ENCODE measurements around the gene NHS.

Gene NHS

DNA sequence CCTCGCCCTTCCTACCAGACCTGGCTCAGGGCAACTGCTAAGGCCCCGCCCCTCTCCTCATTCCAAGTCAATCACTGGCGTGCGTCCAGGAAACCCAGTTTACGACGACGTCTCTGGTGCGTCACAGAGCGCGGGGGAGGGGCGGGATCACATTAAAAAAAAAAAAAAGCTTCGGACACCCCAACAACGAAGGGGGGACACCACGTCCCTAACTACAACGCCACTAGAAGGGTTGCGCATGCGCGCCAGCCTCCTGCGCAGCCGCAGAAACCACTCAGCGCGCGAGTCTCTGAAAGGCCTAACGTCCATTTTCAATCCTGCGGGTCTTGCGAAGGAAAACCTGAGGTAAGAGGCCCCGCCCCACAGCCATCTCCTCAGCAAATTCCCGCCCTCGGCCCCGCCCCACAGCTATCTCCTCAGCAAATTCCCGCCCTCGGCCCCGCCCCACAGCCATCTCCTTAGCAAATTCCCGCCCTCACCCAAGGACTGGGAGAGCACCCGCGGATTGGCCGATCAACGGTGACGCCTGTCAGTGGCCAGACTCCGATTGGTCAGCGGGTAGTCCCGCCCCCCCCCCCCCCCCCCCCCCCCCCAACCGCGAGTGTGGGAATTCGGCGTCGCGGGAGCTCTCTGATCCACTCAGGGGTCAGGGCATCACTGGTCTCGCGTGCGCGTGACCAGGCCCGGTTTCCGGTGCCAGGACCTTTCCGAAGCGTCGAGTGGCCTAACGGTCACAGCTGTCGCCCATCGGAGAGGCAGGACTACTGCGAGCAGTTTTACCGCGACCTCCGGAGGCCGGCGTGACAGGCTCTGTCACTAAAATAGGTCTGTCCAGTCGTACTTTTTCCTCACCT, 362.1 kb downstream of the NHS start, which contains the start of gene SCML1:
Gene SCML1, plus strand, starts transcription at position 638 of the 854 bp plus-strand sequence. CDS start 6,694 bp downstream, outside the sequence.
- DNase-seq (ENCODE audit: low spot score): peak; percentile 82

DNA sequence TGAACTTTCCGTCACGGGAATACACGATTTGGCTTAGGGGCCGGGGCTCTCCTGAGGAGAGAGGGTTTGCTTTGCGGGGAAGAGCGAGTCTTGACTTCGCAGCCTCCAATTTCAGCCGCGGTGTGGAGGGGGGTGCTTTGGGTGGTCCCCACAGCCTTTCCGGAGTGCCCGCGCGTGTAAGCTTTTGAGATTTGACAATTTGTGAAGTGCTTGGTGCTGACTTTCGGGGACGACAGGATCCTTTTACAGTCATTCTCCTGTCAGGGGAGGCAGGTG, 362.6 kb downstream of the NHS start:
- no peak for DNase-seq (ENCODE audit: low spot score)

DNA sequence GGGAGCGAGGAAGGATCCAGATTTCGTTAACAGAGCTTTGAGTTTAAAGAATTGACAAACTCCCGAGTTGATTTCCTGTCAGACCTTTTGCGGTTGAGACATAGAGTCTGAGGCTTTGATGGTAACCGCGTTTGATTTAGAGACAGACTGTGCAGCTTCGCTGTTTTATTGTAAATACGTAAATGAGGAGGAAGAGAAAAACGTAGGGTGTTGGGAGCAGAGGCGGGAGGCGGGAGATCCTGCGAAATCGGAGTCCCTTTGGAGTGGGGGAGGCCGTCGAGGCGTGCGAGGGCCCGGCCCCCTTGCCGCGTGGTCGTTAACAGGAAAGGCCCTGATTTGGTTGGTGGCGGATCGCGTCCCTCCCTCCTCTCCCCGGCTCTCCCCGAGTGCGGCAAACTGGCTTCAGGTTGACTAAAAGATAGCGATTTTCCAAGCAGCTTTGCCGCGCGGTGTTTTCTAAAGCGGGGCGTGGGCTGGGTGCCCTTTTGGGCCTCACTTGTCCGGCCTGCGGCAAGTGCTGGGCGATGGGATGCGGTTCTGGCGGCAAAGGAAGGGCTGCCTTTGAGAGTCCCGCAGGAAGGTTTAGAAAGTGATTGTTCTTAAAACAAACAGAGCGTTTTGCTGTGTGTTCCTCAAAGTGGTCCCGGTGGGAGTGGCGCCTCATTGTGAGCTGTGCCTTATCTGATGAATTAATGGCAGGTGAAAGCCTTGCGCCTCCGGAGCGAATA, 363.1 kb downstream of the NHS start:
- DNase-seq (ENCODE audit: low spot score): peak; percentile 3

DNA sequence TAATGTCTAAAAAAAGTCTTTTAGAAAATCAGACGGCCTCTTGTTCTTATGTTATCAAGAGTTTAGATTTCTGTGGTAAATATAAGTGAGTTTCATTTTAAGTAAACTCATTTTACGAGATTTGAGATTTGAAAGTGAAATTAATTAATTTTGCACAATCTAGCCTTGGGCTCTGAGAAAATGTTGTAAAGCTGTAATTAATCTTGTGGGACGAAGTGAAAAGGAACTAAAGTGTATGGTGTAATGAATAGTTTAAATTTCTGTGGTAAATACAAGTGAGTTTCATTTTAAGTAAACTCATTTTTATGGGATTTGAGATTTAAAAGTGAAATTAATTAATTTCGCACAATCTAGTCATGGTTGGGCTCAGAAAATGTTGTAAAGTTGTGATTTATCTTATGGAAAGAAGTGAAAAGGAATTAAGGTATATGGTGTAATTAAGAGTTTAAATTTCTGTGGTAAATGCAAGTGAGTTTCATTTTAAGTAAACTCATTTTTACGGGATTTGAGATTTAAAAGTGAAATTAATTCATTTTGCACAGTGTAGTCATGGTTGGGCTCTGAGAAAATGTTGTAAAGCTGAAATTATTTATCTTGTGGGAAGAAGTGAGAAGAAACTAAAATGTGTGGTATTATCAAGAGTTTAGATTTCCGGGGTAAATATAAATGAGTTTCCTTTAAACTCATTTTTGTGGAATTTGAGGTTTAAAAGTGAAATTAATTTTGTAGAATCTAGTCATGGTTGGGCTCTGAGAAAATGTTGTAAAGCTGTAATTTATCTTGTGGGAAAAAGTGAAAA, 363.9 kb downstream of the NHS start:
- DNase-seq (ENCODE audit: low spot score): no peak

DNA sequence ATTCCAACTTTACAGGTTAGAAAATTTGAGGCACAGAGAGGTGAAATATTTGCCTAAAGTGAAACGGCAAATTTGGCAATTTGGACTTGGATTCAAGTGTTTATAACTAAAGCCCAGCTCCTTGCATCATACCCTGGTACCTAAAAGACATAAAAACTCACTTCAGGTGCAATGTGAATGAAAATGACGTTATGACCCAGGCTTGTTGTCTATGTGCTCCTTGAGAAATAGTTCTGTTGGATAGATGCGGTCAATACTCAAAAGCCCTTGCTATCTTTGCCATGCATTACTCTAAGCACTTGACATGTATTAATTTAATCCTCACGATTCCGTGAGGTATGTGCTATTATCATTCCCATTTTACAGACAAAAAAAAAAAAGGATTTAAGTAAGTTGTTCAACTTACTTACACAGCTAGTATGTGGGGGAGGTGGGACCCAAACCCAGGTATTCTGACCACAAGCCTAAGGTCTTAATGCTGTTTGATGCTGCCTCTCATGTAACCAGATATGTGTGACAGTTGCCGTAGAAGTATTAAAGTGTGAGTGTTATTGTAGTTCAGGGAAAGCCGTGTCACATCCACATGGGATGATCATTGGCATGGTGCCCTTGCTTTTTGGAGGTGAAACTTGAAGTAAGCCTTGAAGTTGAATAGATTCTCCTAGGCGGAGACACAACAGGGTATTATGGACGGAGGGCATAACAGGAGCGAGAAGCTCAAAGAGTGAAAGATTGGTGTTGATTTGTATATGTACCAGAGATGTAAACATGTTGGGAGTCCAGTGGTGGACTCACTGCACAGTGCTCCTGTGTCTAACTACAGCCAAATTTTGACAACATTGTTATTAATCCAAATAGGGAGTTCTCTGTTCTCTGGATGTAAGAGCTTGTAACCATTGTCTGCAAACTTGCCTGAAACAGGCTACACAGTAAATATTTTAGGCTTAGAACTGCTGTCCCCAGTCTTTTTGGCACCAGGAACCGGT, 365.4 kb downstream of the NHS start:
- DNase-seq (ENCODE audit: low spot score): no peak

DNA sequence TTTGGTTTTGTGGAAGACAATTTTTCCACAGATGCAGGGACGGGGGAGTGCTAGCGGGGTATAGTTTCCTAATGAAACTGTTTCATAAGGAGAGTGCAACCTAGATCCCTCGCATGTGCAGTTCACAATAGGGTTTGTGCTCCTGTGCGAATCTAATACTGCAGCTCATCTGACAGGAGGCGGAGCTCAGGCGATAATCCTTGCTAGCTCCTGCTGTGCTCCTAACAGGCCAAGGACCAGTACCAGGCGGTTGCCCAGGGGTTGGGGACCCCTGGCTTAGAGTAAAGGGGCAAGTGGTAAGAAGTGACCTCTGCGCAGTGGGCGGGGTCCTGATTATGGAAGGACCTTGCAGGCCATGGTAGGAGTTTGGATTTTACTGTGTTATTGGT, 366.1 kb downstream of the NHS start:
- DNase-seq (ENCODE audit: low spot score): no peak

DNA sequence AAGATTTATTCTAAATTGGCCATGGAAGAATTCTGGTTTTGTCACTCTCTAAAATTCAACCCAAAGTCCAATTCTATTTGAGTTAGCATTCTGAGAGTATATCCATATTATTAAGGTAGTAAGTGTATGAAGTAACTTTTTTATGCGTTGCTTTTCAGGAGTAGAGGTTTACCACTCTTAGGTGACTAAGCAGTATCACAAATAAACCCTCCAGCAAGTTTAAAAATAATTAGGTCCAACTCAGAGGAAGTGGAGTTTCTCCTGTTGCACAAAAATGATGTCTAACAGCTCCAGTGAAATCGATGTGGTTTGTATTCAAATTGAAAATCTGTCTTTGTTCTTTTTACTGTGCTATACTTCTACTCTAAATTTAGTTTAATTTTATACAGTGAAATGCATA, 368.9 kb downstream of the NHS start:
- DNase-seq (ENCODE audit: low spot score): no peak

DNA sequence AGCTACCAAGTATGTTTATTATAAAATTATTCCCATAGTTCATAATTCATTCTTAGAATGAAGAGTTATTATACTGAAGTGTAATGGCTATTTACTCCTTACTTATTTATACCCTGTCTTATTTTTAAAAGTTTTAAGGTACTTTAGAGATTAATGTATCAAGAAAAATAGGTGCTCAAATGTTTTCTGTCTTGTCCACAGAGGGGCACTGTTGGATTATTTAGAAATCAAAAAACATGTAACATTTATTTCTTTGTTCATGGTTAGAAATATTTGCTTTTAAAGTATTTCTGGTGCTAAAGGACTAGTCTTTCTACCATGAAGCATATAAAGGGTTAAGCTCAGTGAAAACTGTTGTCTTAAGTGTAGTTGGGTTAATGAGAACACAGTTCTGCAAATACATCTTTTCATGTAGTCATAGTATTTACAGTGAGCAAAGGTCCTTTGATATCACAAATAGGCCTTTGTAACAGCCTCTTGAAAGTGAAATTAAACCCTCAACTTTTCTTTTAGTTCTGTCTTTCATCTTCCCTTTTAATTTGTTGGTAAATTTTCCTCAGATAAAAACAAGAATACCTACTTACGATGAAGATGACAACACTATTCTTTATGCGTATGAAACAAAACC, 370.0 kb downstream of the NHS start:
- no peak for DNase-seq (ENCODE audit: low spot score)

DNA sequence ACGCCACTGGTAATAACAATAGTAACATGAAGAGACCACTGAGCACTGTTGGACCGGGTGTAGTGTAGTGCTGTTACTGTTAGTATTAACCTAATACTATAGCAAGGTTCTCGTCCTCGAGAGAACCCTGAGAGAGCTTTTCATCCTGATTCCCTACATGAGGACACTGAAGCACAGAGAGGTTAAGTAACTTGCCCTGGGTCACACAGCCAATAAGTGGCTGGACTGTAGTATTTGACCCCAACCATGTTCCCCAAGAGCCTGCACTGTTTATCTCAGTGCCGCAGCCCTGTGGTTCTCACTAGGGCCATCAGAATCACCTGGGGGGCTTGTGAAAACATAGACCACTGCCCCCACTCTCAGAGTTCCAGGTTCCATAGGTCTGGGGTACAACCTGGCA, 372.7 kb downstream of the NHS start:
- DNase-seq (ENCODE audit: low spot score): no peak

DNA sequence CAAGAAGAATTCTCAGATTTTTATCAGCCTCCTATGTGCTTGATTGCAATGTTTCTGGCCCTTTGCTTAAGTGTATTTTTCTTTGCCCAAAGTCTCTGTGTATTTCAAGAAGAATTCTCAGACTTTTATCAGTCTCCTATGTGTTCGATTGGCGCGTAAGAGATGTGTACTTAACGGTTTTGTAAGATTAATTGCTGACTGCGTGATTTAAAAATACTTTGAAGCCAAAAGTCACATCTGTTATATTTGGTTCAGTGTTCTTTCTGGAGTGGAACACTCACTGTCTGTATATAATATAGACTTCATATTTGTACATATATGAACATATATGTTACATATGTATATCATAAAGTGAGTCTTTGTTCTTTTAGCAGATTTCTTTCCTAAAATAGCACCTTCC, 373.7 kb downstream of the NHS start:
- no peak for DNase-seq (ENCODE audit: low spot score)

DNA sequence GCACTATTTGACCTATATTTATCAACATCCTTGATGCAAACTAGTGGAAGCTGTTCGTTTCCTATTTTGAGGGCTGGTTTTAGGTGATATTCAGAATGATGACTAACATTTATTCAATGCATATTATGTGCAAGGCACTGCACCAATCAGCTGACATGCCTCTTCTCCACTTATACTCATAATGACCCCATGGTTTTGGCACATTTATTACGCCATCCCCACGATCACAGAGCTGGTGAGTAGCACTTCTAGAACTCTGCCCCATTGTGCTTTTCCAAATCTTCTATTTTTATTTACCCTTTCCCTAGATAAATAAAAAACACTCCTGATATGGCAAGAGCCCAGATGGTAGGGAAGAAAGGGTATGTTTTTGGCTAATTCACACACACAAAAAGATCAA, 375.4 kb downstream of the NHS start:
- no peak for DNase-seq (ENCODE audit: low spot score)

DNA sequence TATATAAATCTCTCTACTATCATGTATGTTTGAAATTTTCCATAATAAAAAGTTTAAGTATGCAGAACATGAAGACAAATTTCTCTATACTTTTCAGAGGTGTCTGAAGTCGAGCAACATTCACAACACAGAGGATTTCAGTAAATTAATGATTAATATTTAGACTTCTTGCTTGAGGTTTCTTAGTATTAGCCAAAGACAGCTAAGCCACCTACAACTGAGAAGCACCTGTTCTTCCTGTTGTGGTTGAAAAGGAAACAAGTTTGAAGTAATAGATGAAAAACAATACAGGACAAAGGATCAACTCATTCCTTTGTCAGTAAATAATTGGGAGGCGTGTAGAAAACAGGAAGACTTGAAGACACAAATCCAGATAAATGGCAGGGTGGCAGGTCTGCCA, 383.4 kb downstream of the NHS start:
- DNase-seq (ENCODE audit: low spot score): no peak

DNA sequence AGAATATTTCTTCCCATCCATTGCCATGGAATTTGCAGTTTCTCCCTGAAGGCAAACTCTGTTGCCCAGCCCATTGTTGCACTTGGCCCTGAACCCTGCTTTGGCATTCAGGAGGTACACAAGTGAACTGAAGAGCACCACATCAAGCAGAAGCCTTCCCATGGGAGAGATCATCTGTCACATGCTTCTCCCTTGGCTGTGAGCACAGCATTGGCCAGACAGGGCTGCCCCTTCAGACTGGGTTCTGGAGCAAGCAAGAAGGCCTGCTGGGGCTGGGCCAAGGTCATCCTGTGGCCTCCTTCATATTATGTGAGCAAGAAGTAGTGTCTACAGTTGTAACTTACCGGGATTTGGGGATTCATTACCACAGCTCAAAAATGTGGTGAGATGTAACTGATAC, 385.0 kb downstream of the NHS start:
- DNase-seq (ENCODE audit: low spot score): no peak

DNA sequence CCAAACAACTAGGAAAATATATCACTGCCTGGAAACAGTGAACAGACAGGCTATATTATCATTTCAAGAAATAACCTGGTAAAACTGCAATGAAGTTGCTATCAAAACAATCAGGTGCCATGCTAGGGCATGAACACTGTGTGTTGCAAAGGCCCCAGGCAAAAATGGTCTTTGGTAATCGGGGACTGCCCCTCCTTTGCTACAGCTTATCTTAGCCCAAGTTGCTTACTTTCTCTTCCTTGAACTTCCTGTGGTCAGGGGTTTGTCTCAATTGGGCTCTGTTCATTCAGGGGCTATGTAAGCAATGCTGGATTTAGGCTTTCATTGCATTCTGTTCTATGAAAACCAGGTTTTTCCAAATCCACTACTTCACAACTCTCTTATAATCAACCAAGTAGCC, 392.7 kb downstream of the NHS start:
- DNase-seq (ENCODE audit: low spot score): no peak

DNA sequence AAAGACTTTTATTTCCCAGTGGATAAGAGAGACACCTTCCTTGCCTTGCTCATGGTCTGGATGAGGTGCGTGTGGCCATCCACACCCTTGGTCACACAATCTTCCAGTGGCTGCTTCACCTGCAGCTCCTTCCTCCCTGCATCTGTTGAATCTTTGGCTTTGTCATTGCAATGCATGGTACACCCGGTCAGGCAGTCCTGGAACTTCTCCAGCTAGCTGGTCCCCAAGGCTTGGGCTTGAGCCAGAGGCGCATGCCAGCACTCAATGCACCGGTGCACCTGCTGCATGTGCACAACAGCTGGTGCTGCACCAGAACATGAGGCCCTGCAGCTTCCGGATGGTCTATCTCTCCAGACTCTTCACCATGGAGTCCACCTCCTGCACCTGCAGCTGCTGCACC, 394.0 kb downstream of the NHS start:
- DNase-seq (ENCODE audit: low spot score): no peak

DNA sequence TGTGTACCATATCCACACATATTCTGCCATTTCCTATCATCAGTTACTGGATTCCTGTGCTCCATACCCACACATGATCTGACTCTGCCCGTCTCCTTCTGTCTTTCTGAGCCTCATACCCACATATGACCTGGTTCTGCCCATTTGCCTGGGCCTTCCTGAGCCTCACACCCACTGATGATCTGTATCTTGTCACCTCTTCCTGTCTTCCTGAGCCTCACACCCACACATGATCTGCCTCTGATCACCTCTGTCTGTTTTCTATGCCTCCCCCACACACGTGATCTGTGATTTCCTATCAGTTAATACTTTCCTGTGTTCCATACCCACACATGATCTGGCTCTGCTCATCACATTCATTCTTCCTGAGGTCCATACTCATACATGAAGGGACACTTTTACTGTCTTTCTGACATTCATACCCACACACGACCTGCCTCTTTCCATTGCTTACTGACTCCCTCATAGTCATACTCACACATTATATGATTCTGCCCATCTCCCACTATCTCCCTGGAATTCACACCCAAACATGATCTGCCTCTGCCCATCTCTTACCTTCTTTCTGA, 394.8 kb downstream of the NHS start:
- no peak for DNase-seq (ENCODE audit: low spot score)

DNA sequence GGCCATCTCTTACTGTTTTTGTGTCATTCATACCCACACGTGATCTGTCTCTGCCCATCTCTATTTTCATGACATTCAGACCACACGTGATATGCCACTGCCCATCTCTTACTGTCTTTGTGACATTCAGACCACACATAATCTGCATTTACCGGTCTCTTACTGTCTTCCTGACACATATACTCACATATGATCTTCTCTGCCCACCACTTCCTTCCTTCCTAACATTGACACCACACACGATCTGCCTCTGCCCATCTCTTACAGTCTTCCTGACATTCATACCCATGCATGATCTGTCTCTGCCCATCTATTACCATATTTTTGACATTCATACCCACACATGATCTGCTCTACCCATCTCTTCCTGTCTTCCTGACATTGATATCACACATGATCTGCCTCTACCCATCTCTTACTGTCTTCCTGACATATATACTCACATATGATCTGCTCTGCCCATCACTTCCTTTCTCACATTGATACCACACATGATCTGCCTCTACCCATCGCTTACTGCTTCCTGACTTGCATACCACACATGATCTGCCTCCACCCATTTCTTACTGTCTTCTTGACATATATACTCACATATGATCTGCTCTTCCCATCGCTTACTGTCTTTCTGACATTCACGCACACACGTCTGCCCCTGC, 398.3 kb downstream of the NHS start:
- DNase-seq (ENCODE audit: low spot score): no peak

DNA sequence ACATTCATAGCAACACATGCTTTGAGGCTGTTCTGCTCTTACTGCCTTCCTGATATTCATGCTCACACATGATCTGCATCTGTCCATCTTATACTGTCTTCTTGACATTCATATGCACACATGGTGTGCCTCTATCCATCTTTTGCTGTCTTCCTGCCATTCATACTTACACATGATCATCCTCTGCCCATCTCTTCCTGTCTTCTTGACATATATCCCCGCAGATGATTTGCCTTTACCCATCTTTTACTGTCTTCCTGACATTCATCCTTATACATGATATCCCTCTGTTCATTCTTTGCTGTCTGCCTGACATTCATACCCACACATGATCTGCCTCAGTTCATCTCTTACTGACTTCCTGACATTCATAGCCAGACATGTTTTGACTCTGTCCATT, 399.1 kb downstream of the NHS start:
- no peak for DNase-seq (ENCODE audit: low spot score)

DNA sequence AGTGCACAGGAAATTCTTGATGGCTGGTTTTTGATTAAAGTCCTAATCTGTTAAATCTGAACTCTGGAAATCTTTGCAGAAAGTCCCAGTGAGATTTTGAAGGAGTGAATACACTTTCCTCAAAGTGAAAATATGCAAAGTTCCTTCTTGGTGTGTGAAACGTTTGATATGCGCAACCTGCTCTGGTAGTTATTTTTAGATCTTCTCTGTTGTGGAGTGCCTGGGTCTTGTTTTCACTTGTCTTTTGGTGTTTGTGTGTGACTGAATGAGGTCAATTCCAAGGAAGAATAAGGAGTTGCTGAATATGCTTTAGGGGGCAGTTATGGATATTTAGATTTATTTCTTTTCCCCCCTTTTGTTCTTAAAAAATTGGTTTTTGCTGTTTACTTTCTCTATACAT, 404.0 kb downstream of the NHS start:
- DNase-seq (ENCODE audit: low spot score): no peak

DNA sequence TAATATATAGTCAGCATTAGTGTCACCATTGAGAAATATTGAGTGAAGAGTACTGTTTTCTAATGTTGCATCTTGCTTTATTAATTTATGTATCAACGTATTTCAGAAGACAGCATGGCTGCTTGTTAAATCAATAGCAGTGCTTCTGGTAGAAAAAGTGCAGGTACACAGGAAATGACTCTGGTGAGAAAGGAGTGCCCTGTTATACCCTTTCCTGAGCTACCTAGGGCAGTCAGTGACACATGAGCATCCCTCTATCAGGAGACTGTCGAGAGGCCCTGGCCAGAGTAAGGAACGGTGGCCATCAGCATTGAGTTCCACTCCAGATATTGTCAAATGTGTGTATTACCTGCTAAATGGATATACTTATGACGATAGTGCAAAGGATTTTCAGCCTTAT, 404.4 kb downstream of the NHS start:
- DNase-seq (ENCODE audit: low spot score): no peak
